RWPE2 (cell line): ENCODE results near the gene TAF1B.
A peak's percentile ranks its signal among the peaks of the same experiment; 100 is the strongest.

Source experiments
- ATAC-seq: fragments of 200-7000 bp; cut with Tn5 transposase; 3 replicates; pipeline ENCODE4 v1.9.1; 2021; ENCODE audit warnings: low read depth
- DNase-seq: peaks from one replicate; pipeline ENCODE4 v3.0.0-alpha.2; 2020; ENCODE audit warnings: low spot score
- H3K27ac ChIP-seq: fragments of 450-650 bp; 2 replicates; pipeline ENCODE4 v1.5.1; 2017; ENCODE audit warnings: mild to moderate bottlenecking; ENCODE audit not compliant: poor library complexity, severe bottlenecking
- H3K27me3 ChIP-seq: fragments of 250-450 bp; sonication (Bioruptor Pico); 2 replicates; pipeline ENCODE4 v1.5.1; 2021; ENCODE audit warnings: mild to moderate bottlenecking, moderate library complexity; ENCODE audit not compliant: insufficient read depth, poor library complexity, severe bottlenecking
- H3K36me3 ChIP-seq: fragments of 250-450 bp; sonication (Bioruptor Pico); 2 replicates; pipeline ENCODE4 v1.5.1; 2020; ENCODE audit warnings: low read depth, mild to moderate bottlenecking, moderate library complexity
- H3K4me1 ChIP-seq: fragments of 250-450 bp; sonication (Bioruptor Pico); 2 replicates; pipeline ENCODE4 v1.5.1; 2021; ENCODE audit warnings: mild to moderate bottlenecking, moderate library complexity; ENCODE audit not compliant: insufficient read depth, poor library complexity, severe bottlenecking
- H3K4me3 ChIP-seq: fragments of 250-450 bp; sonication (Bioruptor Pico); 2 replicates; pipeline ENCODE4 v1.5.1; 2021; ENCODE audit warnings: mild to moderate bottlenecking, moderate library complexity; ENCODE audit not compliant: severe bottlenecking
- H3K9me3 ChIP-seq: fragments of 250-450 bp; sonication (Bioruptor Pico); 2 replicates; pipeline ENCODE4 v1.5.1; 2021; ENCODE audit warnings: mild to moderate bottlenecking, moderate library complexity; ENCODE audit not compliant: severe bottlenecking
- TF ChIP-seq, protein P1 (sequence below): fragments of 450-650 bp; IDR thresholded peaks from one replicate; pipeline ENCODE4 v1.5.1; 2017; ENCODE audit warnings: mild to moderate bottlenecking, moderate library complexity; ENCODE audit not compliant: poor library complexity, severe bottlenecking

The TAF1B gene

DNA sequence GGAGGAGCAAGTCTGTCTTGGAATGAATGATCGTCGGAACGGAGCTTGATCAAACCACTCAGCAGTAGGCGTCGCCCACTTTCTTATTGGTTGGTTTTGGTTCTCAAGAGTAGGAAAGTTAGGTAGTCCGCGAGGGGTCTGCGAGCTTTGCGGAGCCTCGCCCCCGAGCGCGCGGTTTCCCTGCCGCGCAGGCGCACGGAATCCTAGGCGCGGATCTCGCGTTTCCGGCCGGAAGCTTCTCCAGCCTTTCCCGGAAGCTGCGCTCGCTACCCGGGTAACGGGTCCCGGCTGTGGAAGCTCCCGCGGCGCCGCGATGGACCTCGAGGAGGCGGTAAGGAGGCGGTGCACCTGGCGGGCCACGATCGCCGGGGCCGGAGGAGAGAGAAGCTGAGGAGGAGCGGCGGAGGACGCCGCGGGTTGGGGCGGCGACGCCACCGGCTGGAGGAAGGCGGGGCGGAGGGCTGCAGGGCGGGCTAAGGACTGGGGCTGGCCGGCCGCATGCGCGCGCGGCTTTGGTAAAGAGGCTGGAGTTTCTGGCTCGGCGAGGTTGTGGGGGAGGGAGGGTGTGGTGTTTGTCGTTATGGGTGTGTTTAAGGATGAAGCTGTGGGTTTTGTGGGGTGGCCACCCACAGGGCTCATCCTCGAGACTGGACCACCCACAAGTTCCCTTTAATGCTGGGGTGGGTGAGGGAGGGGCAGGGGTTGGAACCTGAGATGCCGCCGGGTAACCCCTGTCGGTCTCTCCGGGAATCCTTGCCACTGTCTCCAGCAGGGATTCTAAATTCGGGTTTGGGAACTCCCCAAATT is at the start of gene TAF1B:
Gene TAF1B (plus strand): TSS at position 246 of the 807 bp plus-strand sequence. CDS start 68 bp downstream, at position 314.
- TF ChIP-seq, protein P1, sequence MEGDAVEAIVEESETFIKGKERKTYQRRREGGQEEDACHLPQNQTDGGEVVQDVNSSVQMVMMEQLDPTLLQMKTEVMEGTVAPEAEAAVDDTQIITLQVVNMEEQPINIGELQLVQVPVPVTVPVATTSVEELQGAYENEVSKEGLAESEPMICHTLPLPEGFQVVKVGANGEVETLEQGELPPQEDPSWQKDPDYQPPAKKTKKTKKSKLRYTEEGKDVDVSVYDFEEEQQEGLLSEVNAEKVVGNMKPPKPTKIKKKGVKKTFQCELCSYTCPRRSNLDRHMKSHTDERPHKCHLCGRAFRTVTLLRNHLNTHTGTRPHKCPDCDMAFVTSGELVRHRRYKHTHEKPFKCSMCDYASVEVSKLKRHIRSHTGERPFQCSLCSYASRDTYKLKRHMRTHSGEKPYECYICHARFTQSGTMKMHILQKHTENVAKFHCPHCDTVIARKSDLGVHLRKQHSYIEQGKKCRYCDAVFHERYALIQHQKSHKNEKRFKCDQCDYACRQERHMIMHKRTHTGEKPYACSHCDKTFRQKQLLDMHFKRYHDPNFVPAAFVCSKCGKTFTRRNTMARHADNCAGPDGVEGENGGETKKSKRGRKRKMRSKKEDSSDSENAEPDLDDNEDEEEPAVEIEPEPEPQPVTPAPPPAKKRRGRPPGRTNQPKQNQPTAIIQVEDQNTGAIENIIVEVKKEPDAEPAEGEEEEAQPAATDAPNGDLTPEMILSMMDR, result peak; percentile 41
- H3K4me1 ChIP-seq, result peaks cover 46% of the 10 kb centered on the region
- peaks cover 27% of the 10 kb centered on the region for H3K36me3 ChIP-seq

DNA sequence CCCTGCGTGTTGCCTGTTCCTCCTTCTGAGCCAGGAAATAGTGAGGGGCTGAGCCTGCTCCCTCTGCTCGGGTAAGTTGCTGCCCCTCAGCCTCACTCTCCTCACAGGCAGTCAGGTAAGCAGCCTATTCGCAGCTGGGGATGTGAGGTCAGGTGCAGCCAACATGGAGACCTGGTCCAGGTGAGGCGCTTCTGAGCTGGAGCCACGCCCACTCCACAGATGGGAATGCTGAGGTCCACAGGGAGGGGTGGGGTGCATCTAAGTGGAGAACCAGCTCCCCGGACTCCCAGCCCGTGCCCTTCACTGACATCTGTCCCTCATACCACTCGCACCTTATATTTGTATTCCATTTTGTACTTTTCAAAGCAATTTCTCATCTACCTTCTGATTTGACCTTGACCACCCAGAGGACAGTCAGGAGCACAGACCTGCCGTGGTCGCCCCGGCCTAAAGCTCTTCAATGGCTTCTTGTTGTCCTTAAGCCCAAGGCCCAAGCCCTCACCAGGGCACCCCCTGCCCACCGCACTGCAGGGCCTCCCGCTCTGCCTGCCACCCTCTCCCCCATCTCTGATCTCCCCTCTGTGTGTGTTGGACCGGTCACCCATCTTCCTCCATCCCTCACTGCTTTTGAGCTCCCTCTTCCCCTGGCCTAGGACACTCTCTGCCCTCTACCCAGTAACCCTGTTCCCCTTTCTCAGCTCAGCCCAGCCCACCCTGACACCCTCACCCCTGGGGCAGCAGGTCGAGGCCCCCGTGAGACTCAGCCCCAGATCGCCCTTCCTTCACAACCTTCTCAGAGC is 49.2 kb upstream of the TAF1B start:
- TF ChIP-seq, protein P1, result no peak
- Histone ChIP-seq H3K9me3 (no peaks in the 10 kb centered on the region), H3K36me3 (no peaks in the 10 kb centered on the region), H3K4me1 (no peaks in the 10 kb centered on the region), H3K27ac (no peak overlapping the region), H3K27me3 (no peaks in the 10 kb centered on the region), H3K4me3 (no peak overlapping the region)
- DNase-seq (peak; percentile 45), ATAC-seq (no peak)

More for the DNA sequence above, at the start of gene TAF1B:
- Histone ChIP-seq H3K4me3 (peak within 1 kb of the TSS; percentile 55), H3K9me3 (no peaks in the 10 kb centered on the region), H3K27me3 (no peaks in the 10 kb centered on the region), H3K27ac (peak within 1 kb of the TSS; percentile 90)
- peak; percentile 93 for DNase-seq
- peak; percentile 81 for ATAC-seq

DNA sequence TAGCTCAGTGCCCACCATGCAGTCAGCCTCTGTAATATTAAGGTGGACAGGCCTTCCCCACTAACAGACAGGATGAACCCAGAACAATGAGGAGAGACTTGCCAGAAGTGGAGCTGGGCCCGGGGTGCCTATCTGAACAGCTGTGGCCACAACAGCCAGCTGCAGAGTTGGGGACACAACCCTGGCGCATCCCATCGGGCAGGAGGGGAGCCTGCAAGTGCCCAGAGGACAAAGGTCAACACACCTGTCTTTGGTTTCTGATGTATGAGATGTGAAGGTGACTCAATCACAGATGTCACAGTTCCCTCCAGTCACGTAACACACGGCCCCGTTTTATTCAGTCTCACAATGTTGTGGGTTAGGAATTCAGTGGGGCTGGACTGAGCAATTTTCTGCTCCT is 48.2 kb upstream of the TAF1B start:
- H3K4me3 ChIP-seq, result no peak overlapping the region

DNA sequence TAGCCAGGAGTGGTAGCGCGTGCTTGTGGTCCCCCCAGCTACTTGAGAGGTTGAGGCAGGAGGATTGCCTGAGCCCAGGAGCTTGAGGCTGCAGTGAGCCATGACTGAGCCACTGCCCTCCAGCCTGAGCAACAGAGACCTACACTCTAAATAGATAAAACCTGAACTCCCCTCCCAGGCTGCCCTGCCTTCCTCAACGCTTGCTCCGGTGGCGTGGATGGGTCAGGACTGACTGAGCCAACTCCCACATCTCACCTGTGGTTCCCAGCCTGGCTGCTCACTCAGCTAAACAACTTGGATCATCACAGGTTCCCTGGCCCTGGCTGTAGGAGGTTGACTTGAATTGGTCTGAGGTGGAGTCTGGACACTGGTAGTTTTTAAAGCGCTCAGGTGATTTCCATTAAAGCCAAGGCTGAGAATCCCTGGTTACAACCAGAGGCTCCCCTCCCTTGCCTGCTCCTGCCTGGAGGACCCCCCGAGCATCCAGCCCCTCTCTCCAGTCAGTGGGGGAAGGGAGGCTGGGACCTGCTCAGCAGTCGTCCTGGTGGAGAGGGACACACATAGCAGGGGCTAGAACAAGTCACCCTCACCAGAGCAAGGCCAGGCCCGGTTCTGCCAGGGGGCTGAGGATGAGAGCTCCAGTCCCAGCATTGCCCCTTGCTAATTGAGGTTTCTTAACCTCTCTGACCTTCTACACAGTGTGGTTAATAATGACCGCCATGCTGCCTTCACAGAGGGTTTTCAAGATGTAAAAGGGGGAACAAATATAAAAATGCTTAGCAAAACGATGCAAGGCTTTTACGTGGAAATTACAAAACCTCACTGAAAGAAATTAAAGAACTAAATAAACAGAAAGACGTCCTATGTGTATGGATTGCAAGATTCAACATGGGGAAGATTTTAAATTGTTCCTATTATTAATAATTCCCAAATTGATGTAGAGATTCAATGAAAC is 46.9 kb upstream of the TAF1B start:
- Histone ChIP-seq H3K9me3 (no peaks in the 10 kb centered on the region), H3K27me3 (no peaks in the 10 kb centered on the region), H3K4me1 (peaks cover 15% of the 10 kb centered on the region), H3K27ac (no peak overlapping the region), H3K36me3 (no peaks in the 10 kb centered on the region), H3K4me3 (no peak overlapping the region)
- ATAC-seq, result no peak
- TF ChIP-seq, protein P1, result no peak
- no peak for DNase-seq

More for the DNA sequence above, 48.2 kb upstream of the TAF1B start:
- Histone ChIP-seq H3K27me3 (no peaks in the 10 kb centered on the region), H3K36me3 (no peaks in the 10 kb centered on the region), H3K27ac (no peak overlapping the region), H3K4me1 (peaks cover 2% of the 10 kb centered on the region), H3K9me3 (no peaks in the 10 kb centered on the region)
- TF ChIP-seq, protein P1, result no peak
- ATAC-seq (no peak), DNase-seq (peak; percentile 49)
